HG02884 (cell line): ENCODE data around the gene KRT39.
"Not testable (repeated sequence)": the region's sequence is repeated elsewhere in the genome, so short reads cannot be mapped to it uniquely, and the experiment has no call there.

Source experiments
- ATAC-seq: cut with Tn5 transposase; IDR thresholded peaks from one replicate; pipeline ENCODE4 v1.9.1; 2021; ENCODE audit warnings: mild to moderate bottlenecking, moderate library complexity; ENCODE audit not compliant: unreplicated experiment

KRT39 gene

GRCh38 chr17:40966848-40967247, at the start of gene KRT39:
KRT39 (minus strand) TSS chr17:40966948; CDS start chr17:40966856, 92 bp downstream.
- ATAC-seq, result no peak

DNA sequence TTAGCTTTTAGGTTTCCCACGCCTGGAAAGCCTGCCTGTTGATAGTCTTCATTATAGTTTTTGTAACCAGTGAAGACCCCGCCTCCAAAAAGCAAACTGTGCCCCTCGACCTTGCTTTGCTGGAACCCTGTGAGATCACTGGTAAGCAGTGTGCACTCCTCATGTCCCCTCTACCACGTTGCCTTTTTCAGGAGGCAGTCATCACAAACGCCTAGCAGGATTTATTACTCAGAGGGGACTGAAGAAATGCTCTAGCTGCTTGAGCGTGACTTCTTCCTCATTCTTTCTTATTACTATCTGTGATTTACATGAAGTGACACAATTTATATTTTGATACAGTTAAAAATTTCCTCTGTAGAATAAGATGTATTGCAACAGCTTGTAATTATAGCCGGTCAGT, 48.7 kb upstream of the KRT39 start:
- ATAC-seq, result no peak

- no peak for ATAC-seq
Measured at GRCh38 chr17:41013606-41014005, 46.9 kb upstream of the KRT39 start.

GRCh38 chr17:41013181-41013580, 46.4 kb upstream of the KRT39 start:
- no peak for ATAC-seq

- no peak for ATAC-seq
Measured at GRCh38 chr17:41012326-41013120, 45.8 kb upstream of the KRT39 start.

DNA sequence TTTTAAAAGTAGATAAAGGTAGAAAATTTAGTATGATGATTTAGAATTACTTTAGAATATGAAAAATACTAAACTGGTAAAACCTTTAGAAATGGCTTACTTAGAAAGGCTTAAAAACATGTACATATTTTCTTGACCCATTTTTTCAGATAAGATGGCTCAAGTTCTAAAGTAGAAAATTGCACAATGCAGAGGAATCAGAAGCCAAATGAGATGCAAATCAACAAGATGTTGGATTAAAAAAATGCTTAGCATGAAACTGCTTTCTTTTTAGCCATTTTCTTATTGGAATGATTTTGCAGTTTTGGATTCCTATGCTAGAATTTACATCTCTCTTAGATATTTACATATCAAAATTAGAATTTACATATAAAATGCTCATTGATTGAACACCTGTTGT, 43.7 kb upstream of the KRT39 start:
- ATAC-seq, result no peak

DNA sequence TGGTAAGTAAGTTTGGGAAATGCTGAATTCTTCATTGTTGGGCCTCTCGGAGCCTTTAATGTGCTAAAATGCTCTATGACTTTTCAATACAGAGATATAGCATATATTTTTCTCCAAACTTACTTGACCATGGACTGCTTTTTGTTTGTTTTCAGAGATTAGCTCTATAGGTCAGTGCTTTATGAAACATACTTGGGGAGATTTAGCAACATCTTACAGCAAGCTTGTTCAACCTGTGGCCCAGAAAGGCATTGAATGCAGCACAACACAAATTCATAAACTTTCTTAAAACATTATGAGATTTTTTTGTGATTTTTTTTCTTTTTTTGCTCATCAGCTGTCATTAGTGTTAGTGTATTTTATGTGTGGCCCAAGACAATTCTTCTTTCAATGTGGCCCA, 43.2 kb upstream of the KRT39 start:
- no peak for ATAC-seq

- ATAC-seq, result no peak
Measured at GRCh38 chr17:41009301-41009760, 42.6 kb upstream of the KRT39 start.

DNA sequence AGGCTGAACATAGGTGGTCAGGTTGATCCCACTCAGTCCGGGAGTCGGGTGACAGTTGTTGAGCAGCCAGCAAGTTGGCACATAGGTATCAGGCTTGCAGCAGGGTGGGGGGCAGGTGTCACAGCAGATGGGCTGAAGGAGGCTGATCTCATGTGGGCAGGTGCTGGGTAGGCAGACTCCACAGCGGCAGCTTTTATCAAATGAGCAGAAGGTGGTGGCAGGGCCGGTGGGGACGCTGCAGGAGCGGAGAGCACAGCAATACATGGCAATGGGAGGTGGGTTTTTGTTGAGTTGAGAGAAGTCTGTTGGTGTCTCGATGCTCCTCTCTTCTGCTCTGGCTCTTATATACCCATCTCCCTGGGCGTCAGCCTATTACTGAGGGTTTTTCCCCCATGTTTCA, 42.1 kb upstream of the KRT39 start, which contains the start of gene KRTAP3-1:
KRTAP3-1 (minus strand) TSS at position 318 of the 400 bp plus-strand sequence; CDS start at position 264, 54 bp downstream.
- ATAC-seq, result no peak

GRCh38 chr17:41004397-41004796, 37.6 kb upstream of the KRT39 start:
- ATAC-seq, result no peak

- no peak for ATAC-seq
Measured at GRCh38 chr17:41003926-41004325, 37.2 kb upstream of the KRT39 start.

DNA sequence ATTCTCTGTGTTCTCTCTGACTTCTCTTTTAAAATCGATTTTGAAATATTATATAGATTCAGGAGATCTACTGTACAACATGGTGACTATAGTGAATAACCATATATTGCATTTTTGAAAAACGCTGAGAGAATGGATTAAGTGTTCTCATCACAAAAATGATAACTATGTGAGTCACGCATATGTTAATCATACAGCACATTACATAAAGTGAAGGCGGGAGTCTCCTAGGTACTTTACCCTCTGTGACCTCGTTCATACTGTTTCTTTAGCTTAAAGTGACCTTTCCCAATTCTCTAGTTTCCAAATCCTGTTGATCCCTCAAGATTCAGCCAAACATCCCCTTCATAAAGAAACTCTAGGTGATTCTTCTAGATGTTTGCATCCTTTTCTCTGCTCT, 36.1 kb upstream of the KRT39 start:
- ATAC-seq, result no peak

DNA sequence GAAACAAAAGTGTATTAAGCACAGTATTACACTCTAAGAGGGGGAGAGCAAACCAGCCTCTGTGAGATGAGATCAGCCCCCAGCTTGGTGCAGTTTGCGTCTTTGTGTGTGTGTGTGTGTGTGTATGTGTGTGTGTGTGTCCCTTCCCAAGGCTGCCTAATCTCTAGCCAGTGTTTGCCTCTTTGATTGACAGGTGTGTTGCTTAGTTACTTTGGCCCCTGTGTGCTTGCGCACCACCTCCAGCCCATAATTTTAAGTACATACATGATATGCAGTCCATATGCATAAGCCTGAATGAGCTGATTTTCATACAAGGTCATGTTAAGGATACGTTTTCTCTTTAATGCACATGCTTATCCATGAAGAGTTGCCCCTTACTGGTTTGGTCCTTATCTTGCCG, 35.0 kb upstream of the KRT39 start:
- ATAC-seq, result no peak

GRCh38 chr17:40999563-40999962, 32.8 kb upstream of the KRT39 start, which contains the start of gene KRTAP3-2:
KRTAP3-2 (minus strand) TSS chr17:40999906; CDS start chr17:40999853, 53 bp downstream.
- not testable (repeated sequence) for ATAC-seq

- no peak for ATAC-seq
Measured at GRCh38 chr17:40997361-40997760, 30.6 kb upstream of the KRT39 start.

DNA sequence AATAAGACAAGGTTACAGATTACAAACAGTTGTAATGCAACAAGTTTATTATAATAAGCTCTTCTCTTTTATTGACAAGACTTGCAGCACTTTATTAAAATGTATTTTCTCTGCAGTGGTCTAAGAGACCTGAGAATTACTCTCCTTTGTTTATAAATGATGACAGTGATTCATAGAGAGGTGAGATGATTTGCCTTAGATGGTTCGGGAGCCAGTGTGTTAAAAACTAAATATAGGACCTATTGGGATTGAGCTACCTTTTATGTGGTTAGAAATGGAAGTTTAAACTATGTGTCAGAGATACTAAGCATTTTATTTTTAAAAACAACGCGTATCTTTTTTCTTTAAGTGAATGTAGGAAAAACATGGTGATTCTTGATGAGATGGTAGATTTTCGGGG, 30.1 kb upstream of the KRT39 start:
- no peak for ATAC-seq

- ATAC-seq, result no peak
Measured at GRCh38 chr17:40995116-40995515, 28.4 kb upstream of the KRT39 start.

DNA sequence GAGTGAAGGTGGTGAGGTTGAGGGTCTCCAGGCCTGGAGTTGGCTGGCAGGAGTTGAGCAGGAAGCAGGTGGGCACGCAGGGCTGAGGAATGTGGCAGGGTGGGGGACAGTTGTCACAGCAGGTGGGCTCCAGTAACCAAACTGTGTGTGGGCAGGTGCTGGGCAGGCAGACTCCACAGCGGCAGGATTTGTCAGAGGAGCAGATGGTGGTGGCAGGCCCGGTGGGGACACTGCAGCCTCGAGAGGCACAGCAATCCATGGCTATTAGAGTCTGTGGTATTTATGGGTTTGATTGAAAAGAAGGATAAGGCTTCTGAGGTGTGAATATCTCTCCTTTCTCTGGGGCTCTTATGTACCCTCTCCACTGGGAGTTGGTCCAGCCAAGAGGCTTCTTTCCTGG, 27.1 kb upstream of the KRT39 start, which contains the start of gene KRTAP3-3:
KRTAP3-3 (minus strand) TSS at position 326 of the 400 bp plus-strand sequence; CDS start at position 259, 67 bp downstream.
- no peak for ATAC-seq

DNA sequence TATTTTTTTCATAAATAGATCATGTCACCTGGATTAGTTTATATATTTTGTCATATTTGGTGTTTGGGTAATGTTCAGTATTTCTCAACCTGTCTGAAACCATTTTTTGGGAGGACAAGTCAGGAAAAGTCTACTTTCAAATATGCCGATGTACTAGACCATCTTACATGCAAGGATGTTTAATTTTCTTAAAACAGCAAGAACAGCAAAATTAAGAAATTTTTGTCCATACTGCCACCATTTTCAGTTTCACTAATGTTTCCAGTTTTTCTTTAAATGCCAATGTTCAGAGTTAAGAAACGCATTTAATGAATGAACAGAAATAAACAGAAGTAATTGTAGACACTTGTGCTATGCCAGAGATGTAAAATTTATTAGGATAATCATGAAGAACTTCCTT, 26.3 kb upstream of the KRT39 start:
- ATAC-seq, result no peak

GRCh38 chr17:40992666-40993065, 25.9 kb upstream of the KRT39 start:
- no peak for ATAC-seq

GRCh38 chr17:40986920-40987319, 20.2 kb upstream of the KRT39 start:
- ATAC-seq, result no peak

DNA sequence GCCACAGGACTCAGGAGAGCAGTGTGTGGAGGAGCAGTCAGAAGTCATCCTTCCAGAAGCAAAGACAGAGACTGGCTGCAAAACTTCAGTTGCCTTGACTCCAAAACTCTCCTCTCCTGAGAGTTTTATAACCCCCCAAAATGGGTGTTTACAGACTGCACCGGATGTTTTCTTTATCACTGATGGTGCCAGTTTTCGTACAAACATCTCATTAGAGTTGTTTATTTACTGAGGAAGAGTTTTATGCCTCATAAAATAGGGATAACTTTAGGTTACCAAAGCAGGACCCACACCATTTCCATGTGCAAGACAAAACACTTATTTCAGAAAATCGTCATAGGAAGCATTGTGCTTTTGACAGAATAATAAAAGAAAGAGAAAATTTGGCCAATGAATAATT, 17.5 kb upstream of the KRT39 start, which contains the start of gene KRT40:
KRT40 (minus strand) TSS at position 101 of the 400 bp plus-strand sequence; CDS start at position 48, 53 bp downstream.
- ATAC-seq, result no peak
